Keratinocyte (primary cell): Measurements from ENCODE around the gene ISG15.

ENCODE experiments used
- CTCF ChIP-seq, 3 experiments: IDR thresholded peaks in 1 of 3; conservative IDR thresholded peaks in 1 of 3; optimal IDR thresholded peaks in 1 of 3; 2 replicates in 2 of 3; 3 replicates in 1 of 3; pipeline versions ENCODE3 to v1.5.1; 2011; ENCODE audit warnings: low read length in 3 of 3, mild to moderate bottlenecking in 3 of 3, moderate library complexity in 2 of 3, control low read depth in 1 of 3, inconsistent platforms in 1 of 3; ENCODE audit not compliant: insufficient read depth in 2 of 3; ENCODE audit errors: extremely low read depth in 1 of 3
- EZH2 ChIP-seq: IDR thresholded peaks from one replicate; pipeline ENCODE4 v1.6.1; 2012; ENCODE audit warnings: inconsistent platforms, mild to moderate bottlenecking, low read length, moderate library complexity

DNA sequence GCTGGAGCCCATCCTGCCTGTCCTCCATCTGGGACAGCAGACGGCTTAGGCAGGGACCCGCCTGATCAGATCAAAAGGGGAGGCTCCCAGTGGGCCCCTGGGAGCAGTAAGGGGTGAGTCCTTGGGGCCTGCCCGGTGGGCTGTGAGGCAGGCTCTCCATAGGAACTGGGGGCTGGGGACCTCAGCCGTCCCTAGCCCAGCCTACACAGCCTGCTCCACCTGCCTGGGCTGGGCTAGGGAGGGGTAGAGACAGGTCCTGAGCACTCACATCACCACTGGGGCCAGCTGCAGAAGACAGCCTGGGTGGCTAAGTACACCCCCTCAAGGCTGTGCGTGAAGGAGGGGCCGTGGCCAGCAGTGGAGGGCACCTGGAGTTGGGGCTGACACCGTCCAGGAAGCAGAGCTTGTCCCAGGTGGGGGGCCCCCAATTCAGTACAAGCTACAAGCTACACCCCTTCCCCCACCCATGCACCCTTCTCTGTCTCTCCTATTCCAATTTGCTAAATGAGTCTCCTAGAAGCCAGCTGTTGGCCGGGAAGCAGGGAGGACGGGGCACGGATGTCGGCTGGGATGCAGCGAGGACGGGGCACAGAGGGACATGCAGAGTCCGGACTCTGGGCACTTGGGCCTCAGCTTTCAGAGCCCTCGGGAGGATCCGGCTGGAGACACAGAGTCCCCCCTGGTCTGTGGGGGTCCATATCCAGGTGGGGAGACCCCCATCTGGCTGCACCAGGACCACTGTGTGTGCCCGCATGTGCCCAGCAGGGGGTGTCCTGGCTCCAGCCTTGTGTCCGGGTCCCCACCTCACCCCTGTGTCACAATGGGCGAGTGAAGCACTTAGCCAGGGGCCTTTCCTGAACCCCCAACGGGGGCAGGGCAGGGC is 1.7 kb downstream of the ISG15 start:
- peak in 2 of 3 experiments; percentile 23 to 70 for TF ChIP-seq CTCF (optimal IDR thresholded peaks at IDR 0.05 in 1 of 3, IDR thresholded peaks at IDR 0.05 in 1 of 3, conservative IDR thresholded peaks at IDR 0.05 in 1 of 3; ENCODE audit: extremely low read depth in 1 of 3, insufficient read depth in 2 of 3, low read length in 3 of 3)
- TF ChIP-seq EZH2: no peak
